Measurements from ENCODE around the gene FADS2. TPM values are rescaled to one million over a fixed set of nuclear protein-coding genes. Genes with fewer than 3 reads are reported as not detected.

FADS2 gene
- total RNA-seq, 2 donors from 2014 or later = 2.0 to 4.4 TPM

DNA sequence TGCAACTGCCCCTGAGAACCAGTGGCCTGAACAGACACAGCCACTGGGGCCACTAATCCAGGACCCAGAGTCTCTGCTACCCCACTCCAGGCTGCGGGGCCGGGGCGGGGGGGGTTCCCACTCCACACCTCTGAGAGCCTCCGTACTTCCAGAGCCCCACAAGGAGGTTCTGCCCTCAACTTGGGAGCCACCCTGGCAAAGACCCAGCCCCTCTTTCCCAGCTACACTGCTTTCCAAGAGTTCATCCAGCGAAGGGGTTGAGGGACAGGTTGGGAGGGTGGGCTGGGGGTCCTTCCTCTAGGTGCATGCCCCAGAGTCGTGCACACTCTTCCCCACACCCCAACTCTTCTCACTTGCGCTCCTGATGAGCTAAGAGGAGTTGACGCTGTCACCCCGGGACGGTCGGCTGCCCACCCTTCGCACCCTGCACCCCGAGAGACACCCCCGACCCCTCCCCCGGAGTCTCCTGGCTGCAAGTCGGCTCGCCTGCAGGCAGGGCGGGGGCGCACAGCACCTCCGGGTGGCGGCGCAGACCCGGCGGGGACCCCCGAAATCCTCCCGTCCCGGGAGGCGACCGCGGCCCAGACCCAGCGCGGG, 88.7 kb downstream of the FADS2 start:
- Histone ChIP-seq H3K27ac (peak overlapping the region in 2 of 4 donors; percentile 21 to 34), H3K4me1 (peaks cover 7% of the 10 kb centered on the region), H3K36me3 (replicated peaks in 1 of 2; ENCODE audit: insufficient read depth in 1 of 2, low read depth in 2 of 2) (no peaks in the 10 kb centered on the region), H3K9me3 (no peaks in the 10 kb centered on the region), H3K27me3 (no peaks in the 10 kb centered on the region), H3K4me3 (no peak overlapping the region)
- DNase-seq = no peak
- WGBS, 2 donors = 0 to 9% methylated on average over 1 to 29 of the region's 32 CpGs
- intact Hi-C loops (cut with DNase I) = no loop called here
- ATAC-seq = no peak
- TF ChIP-seq POLR2A (IDR thresholded peaks at IDR 0.05) = no peak
- TF ChIP-seq CTCF (IDR thresholded peaks at IDR 0.05) = no peak

MicroRNA genes within 50 kb of the gene (microRNA counts, 767-probe panel; counts per million panel counts)
- microRNA hsa-miR-1908 (0 to 736 counts per million in 2 donors), microRNA hsa-miR-611 (0 to 736 counts per million in 2 donors)

Small RNA genes within 50 kb of the gene (microRNA-seq; reads per million reads assigned to microRNA genes)
- gene MIR6746 (ENCODE audit: borderline number of aligned reads in 2 of 2, borderline replicate concordance in 2 of 2) = 0 to 1.9 reads per million in 2 donors

Small RNA genes within 50 kb of the gene (small RNA-seq; reads per million reads assigned to genes)
- not detected for gene MIR6746

Other genes with a start within 250 kb of the FADS2 start
- 10 to 100 TPM in 1 of 2 donors, 1 to 10 TPM in 1; 8.6 to 12.2 TPM for gene SYT7, start 247.2 kb upstream of the FADS2 start, total RNA-seq
- 1 to 10 TPM; 7.0 to 9.9 TPM for gene DAGLA, start 147.9 kb upstream of the FADS2 start, total RNA-seq
- gene MYRF, start 75.7 kb upstream of the FADS2 start, total RNA-seq = 10 to 100 TPM; 33.2 to 47.5 TPM
- 10 to 100 TPM in 1 of 2 donors, 1 to 10 TPM in 1; 8.6 to 29.1 TPM for gene TMEM258, start 35.7 kb upstream of the FADS2 start, total RNA-seq
- 1 to 10 TPM; 2.6 to 3.4 TPM for gene FEN1, start 35.4 kb upstream of the FADS2 start, total RNA-seq
- gene FADS1, start 11.3 kb upstream of the FADS2 start, total RNA-seq = 1 to 10 TPM; 4.6 to 7.0 TPM
- 10 to 100 TPM; 30.9 to 33.0 TPM for gene FADS3, start 63.2 kb downstream of the FADS2 start, total RNA-seq
- gene RAB3IL1, start 89.3 kb downstream of the FADS2 start, total RNA-seq = 10 to 100 TPM in 1 of 2 donors, 1 to 10 TPM in 1; 5.4 to 11.5 TPM
- gene BEST1, start 122.1 kb downstream of the FADS2 start, total RNA-seq = 1 to 10 TPM; 1.6 to 2.6 TPM
- 1,000 to 10,000 TPM; 1,333 to 1,363 TPM for gene FTH1, start 139.3 kb downstream of the FADS2 start, total RNA-seq